DOHH2 (cell line): ENCODE data around the gene NHLH1.

Experiments used
- EZH2phosphoT487 ChIP-seq: fragments of 200-600 bp; sonication (generic); IDR thresholded peaks from 2 replicates; pipeline ENCODE4 v1.6.1; 2017; ENCODE audit warnings: borderline replicate concordance, mild to moderate bottlenecking, antibody characterized with exemption, low read length, moderate library complexity, mixed read lengths
- TF ChIP-seq, protein P1 (sequence below): fragments of 200-600 bp; sonication (generic); IDR thresholded peaks from one replicate; pipeline ENCODE4 v1.5.1; 2014; ENCODE audit warnings: antibody characterized with exemption, mild to moderate bottlenecking, low read depth, low read length; ENCODE audit not compliant: poor library complexity, severe bottlenecking

DNA sequence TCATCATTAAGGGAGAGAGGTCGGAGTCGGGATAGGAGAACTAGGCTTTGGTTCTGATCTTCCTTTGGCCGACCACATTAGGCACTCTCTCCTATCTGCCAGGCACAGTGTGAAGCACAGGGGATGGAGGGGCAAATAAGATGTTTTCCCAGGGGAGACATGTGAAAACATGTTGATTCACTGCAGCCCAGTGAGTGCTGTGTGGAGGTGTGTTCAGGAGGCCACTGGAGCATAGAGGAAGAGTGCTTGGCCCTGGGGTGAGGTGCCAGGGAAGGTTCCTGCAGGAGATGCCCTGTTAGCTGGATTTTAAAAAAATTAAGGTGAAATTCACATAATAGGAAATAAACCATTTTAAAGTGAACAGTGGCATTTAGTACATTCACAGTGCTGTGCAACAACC is 37.2 kb downstream of the NHLH1 start:
- TF ChIP-seq, protein P1, sequence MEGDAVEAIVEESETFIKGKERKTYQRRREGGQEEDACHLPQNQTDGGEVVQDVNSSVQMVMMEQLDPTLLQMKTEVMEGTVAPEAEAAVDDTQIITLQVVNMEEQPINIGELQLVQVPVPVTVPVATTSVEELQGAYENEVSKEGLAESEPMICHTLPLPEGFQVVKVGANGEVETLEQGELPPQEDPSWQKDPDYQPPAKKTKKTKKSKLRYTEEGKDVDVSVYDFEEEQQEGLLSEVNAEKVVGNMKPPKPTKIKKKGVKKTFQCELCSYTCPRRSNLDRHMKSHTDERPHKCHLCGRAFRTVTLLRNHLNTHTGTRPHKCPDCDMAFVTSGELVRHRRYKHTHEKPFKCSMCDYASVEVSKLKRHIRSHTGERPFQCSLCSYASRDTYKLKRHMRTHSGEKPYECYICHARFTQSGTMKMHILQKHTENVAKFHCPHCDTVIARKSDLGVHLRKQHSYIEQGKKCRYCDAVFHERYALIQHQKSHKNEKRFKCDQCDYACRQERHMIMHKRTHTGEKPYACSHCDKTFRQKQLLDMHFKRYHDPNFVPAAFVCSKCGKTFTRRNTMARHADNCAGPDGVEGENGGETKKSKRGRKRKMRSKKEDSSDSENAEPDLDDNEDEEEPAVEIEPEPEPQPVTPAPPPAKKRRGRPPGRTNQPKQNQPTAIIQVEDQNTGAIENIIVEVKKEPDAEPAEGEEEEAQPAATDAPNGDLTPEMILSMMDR: no peak
- no peak for TF ChIP-seq EZH2phosphoT487
